Measurements from ENCODE around the gene SELENOV.

Gene SELENOV

DNA sequence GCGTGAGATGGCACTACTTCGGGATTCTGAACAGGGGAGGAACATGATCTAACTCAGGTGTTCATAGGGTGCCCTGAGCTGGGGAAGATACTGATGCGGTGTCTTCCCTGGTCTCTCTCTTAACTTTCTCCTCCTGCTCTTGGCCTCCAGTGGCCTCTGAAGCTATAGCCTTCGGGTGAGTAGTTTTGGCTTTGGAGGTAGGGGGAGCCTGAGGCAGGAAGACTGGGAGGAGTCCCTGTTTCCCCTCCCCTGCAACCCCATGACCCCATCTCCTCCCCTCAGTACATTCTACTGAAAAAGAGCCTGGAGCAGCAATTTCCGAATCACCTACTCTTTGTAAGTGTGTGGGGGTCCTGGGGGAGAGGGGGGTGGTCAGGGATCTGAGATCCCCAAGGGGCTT lies 3.5 kb downstream of the SELENOV start:
- TF ChIP-seq, protein P1, sequence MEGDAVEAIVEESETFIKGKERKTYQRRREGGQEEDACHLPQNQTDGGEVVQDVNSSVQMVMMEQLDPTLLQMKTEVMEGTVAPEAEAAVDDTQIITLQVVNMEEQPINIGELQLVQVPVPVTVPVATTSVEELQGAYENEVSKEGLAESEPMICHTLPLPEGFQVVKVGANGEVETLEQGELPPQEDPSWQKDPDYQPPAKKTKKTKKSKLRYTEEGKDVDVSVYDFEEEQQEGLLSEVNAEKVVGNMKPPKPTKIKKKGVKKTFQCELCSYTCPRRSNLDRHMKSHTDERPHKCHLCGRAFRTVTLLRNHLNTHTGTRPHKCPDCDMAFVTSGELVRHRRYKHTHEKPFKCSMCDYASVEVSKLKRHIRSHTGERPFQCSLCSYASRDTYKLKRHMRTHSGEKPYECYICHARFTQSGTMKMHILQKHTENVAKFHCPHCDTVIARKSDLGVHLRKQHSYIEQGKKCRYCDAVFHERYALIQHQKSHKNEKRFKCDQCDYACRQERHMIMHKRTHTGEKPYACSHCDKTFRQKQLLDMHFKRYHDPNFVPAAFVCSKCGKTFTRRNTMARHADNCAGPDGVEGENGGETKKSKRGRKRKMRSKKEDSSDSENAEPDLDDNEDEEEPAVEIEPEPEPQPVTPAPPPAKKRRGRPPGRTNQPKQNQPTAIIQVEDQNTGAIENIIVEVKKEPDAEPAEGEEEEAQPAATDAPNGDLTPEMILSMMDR (IDR thresholded peaks at IDR 0.05; ENCODE audit: low read depth, low read length): no peak
- Histone ChIP-seq H3K27me3 (peaks cover 29% of the 10 kb centered on the region), H3K9me3 (no peaks in the 10 kb centered on the region), H3K4me3 (ENCODE audit: low read depth, low read length) (no peak overlapping the region), H3K36me3 (no peaks in the 10 kb centered on the region), H3K4me1 (no peaks in the 10 kb centered on the region)
- DNase-seq: no peak

DNA sequence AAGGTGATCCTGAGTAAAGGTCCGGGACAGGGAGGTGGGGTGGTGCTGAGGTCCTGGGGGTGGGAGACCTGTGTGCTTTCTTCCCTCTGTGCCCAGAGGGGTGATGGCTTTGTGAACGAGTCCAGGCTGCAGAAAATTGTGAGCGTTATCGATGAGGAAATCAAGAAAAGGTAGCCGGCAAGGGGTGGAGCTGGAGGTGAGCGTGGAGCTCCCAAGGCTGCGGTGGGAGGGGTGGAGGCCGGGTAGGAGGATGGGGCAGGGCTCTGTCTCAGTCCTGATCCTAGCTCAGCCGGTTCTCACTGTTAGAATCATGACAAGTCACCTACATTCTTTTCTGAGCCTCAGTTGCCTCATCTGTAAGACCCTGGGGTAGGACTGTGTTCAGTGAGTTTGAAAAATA lies 4.0 kb downstream of the SELENOV start:
- no peak for DNase-seq
- Histone ChIP-seq H3K4me1 (no peaks in the 10 kb centered on the region), H3K9me3 (no peaks in the 10 kb centered on the region), H3K4me3 (ENCODE audit: low read depth, low read length) (no peak overlapping the region), H3K36me3 (no peaks in the 10 kb centered on the region), H3K27me3 (peaks cover 25% of the 10 kb centered on the region)
- TF ChIP-seq, protein P1 (IDR thresholded peaks at IDR 0.05; ENCODE audit: low read depth, low read length): no peak

DNA sequence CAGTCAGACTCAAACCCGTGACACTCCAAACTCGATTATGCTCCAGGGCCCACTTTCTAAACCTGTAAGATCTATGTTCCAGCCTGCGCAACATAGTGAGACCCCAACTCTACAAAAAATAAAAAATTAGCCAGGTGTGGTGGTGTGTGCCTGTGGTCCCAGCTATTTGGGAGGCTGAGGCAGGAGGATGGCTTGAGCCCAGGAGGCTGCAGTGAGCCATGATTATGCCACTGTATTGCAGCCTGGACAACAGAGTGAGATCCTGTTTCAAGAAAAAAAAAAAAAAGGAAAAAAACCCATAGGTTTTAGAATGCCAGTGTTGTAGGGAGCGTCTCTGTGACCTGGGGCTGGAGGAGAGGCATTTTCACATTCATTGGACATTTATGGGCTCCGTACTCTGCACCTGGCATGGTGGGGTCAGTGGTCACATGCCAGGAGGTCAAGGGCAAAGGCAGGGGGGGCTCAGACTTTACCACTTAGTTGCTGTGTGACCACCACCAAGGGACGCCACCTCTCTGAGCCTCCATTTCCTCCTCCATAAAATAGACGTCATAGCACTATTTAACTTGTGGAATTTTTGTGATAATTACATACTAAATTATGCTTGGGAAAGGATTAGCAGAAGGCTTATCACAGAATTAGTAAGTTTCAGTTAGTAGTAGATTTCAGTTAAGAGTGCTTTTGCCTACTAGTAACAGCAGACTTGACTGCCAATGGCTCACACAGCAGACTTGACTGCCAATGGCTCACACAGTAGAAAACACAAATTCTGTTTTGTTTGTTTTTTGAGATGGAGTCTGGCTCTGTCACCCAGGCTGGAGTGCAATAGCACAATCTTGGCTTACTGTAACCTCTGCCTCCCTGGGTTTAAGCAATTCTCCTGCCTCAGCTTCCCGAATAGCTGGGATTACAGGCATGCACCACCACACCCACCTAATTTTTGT lies 5.9 kb downstream of the SELENOV start:
- Histone ChIP-seq H3K36me3 (no peaks in the 10 kb centered on the region), H3K9me3 (no peaks in the 10 kb centered on the region), H3K4me3 (ENCODE audit: low read depth, low read length) (no peak overlapping the region), H3K4me1 (no peaks in the 10 kb centered on the region), H3K27me3 (peaks cover 7% of the 10 kb centered on the region)
- TF ChIP-seq, protein P1 (IDR thresholded peaks at IDR 0.05; ENCODE audit: low read depth, low read length): no peak
- no peak for DNase-seq

DNA sequence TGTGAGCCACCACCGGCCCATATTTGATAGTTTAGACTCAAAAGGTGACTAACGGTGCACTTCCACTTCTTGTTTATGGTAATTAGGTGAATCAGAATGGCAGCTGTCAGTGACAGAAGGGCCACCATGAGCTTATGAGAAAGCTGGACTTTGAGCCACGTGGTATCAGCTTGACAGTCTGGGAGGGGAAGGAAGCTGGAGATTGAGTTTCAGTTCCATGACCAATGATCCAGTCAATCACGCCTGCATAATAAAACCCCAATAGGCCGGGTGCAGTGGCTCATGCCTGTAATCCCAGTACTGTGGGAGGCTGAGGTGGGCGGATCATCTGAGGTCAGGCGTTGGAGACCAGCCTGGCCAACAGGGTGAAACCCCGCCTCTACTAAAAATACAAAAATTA lies 9.6 kb downstream of the SELENOV start:
- DNase-seq: no peak
- Histone ChIP-seq H3K4me1 (no peaks in the 10 kb centered on the region), H3K36me3 (no peaks in the 10 kb centered on the region), H3K9me3 (no peaks in the 10 kb centered on the region), H3K4me3 (ENCODE audit: low read depth, low read length) (no peak overlapping the region), H3K27me3 (no peaks in the 10 kb centered on the region)
- TF ChIP-seq, protein P1 (IDR thresholded peaks at IDR 0.05; ENCODE audit: low read depth, low read length): no peak

DNA sequence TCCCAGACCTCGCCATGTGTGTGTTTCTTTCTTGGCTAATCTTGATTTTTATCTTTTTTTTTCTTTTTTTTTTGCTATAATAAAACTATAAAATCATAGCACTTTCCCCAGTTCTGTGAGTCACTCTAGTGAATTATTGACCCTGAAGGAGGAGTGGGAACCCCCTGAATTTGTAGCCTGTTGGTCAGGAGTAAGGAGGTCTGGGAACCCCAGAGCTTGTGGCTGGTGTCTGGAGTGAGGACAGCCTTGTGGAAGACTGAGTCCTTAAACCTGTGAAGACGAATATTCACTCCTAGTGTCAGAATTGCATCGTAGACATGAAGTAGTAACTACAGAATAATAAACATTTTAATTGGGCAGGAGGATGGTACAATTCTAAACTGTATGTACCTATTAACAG lies 10.3 kb downstream of the SELENOV start:
- no peaks in the 10 kb centered on the region for H3K9me3 ChIP-seq
- DNase-seq: no peak

More for the DNA sequence above, 10.3 kb downstream of the SELENOV start:
- TF ChIP-seq, protein P1 (IDR thresholded peaks at IDR 0.05; ENCODE audit: low read depth, low read length): no peak
- H3K4me3 ChIP-seq (ENCODE audit: low read depth, low read length): no peak overlapping the region
- H3K36me3 ChIP-seq: no peaks in the 10 kb centered on the region
- H3K4me1 ChIP-seq: no peaks in the 10 kb centered on the region
- no peaks in the 10 kb centered on the region for H3K27me3 ChIP-seq

Data from BE2C (cell line).